Mesenchymal stem cell (in vitro differentiated cells and primary cell): ENCODE measurements around the gene RABGAP1L.

Source experiments
- DNase-seq: peaks from one replicate; pipeline ENCODE4 v3.0.0-alpha.2; 2013
- H2AFZ ChIP-seq: one replicate; pipeline ENCODE4 v1.6.1; 2013; ENCODE audit warnings: low read depth, mild to moderate bottlenecking, control low read depth, inconsistent platforms, low read length, moderate library complexity
- H2AK5ac ChIP-seq: 2 replicates; pipeline ENCODE4 v1.6.1; 2013; ENCODE audit warnings: low read length, moderate library complexity, mild to moderate bottlenecking, inconsistent platforms; ENCODE audit not compliant: severe bottlenecking
- H2BK120ac ChIP-seq: one replicate; pipeline ENCODE4 v1.6.1; 2013; ENCODE audit warnings: low read depth, mild to moderate bottlenecking, inconsistent platforms, low read length, moderate library complexity
- H2BK12ac ChIP-seq, 2 experiments: one replicate each; pipeline ENCODE4 v1.6.1; 2013; ENCODE audit warnings: inconsistent platforms in 2 of 2, low read length in 2 of 2, mild to moderate bottlenecking in 2 of 2, moderate library complexity in 2 of 2, control low read depth in 1 of 2
- H2BK15ac ChIP-seq: one replicate; pipeline ENCODE4 v1.6.1; 2013; ENCODE audit warnings: mild to moderate bottlenecking, low read depth, inconsistent platforms; ENCODE audit not compliant: poor library complexity, severe bottlenecking
- H2BK5ac ChIP-seq: 2 replicates; pipeline ENCODE4 v1.6.1; 2013; ENCODE audit warnings: low read depth, mild to moderate bottlenecking, low read length, control low read depth, inconsistent platforms; ENCODE audit not compliant: poor library complexity, severe bottlenecking
- H3K14ac ChIP-seq, 2 experiments: one replicate each; pipeline ENCODE4 v1.6.1; 2013; ENCODE audit warnings: inconsistent platforms in 2 of 2, low read length in 2 of 2, control low read depth in 1 of 2, mild to moderate bottlenecking in 1 of 2, moderate library complexity in 1 of 2
- H3K18ac ChIP-seq, 2 experiments: one replicate each; pipeline ENCODE4 v1.6.1; 2013; ENCODE audit warnings: inconsistent platforms in 2 of 2, low read length in 2 of 2, control low read depth in 1 of 2, low read depth in 1 of 2, mild to moderate bottlenecking in 1 of 2
- H3K23ac ChIP-seq, 2 experiments: one replicate each; pipeline ENCODE4 v1.6.1; 2013; ENCODE audit warnings: inconsistent platforms in 2 of 2, low read length in 2 of 2, mild to moderate bottlenecking in 2 of 2, moderate library complexity in 2 of 2, control low read depth in 1 of 2
- H3K27ac ChIP-seq: 2 replicates; pipeline ENCODE4 v1.5.1; 2013; ENCODE audit warnings: mild to moderate bottlenecking, moderate library complexity, low read length, control low read depth, inconsistent platforms; ENCODE audit not compliant: poor library complexity, severe bottlenecking
- H3K27me3 ChIP-seq, 2 experiments: 2 replicates each; pipeline versions ENCODE4 v1.6.1 to v1.7.0; 2013; ENCODE audit warnings: low read length in 2 of 2, mild to moderate bottlenecking in 2 of 2, moderate library complexity in 2 of 2, control low read depth in 1 of 2, inconsistent platforms in 1 of 2; ENCODE audit not compliant: control insufficient read depth in 1 of 2, insufficient read depth in 1 of 2
- H3K36me3 ChIP-seq, 2 experiments: 2 replicates each; pipeline versions ENCODE4 v1.6.1 to v1.7.0; 2013; ENCODE audit warnings: low read length in 2 of 2, control low read depth in 1 of 2, inconsistent platforms in 1 of 2, low read depth in 1 of 2, mild to moderate bottlenecking in 1 of 2; ENCODE audit not compliant: insufficient read depth in 2 of 2, control insufficient read depth in 1 of 2
- H3K4ac ChIP-seq, 2 experiments: one replicate each; pipeline ENCODE4 v1.6.1; 2013; ENCODE audit warnings: inconsistent platforms in 2 of 2, low read length in 2 of 2, mild to moderate bottlenecking in 2 of 2, moderate library complexity in 2 of 2, control low read depth in 1 of 2, low read depth in 1 of 2
- H3K4me1 ChIP-seq: 2 replicates; pipeline ENCODE4 v1.6.1; 2013; ENCODE audit warnings: low read depth, low read length, control low read depth; ENCODE audit not compliant: control insufficient read depth, insufficient read depth
- H3K4me2 ChIP-seq: 2 replicates; pipeline ENCODE4 v1.6.1; 2013; ENCODE audit warnings: low read length, mild to moderate bottlenecking, inconsistent platforms; ENCODE audit not compliant: poor library complexity, severe bottlenecking
- H3K4me3 ChIP-seq, 2 experiments: 2 replicates each; pipeline versions ENCODE4 v1.5.1 to v1.7.0; 2013; ENCODE audit warnings: low read length in 2 of 2, mild to moderate bottlenecking in 2 of 2, control low read depth in 1 of 2, low read depth in 1 of 2; ENCODE audit not compliant: insufficient read depth in 1 of 2
- H3K79me1 ChIP-seq: replicated peaks from 2 replicates; pipeline ENCODE4 v1.6.1; 2013; ENCODE audit warnings: mild to moderate bottlenecking, control low read depth, low read length, inconsistent platforms; ENCODE audit not compliant: poor library complexity, severe bottlenecking
- H3K9ac ChIP-seq: 2 replicates; pipeline ENCODE4 v1.7.0; 2013; ENCODE audit warnings: mild to moderate bottlenecking, low read length, moderate library complexity
- H3K9me3 ChIP-seq: 2 replicates; pipeline ENCODE4 v1.7.0; 2013; ENCODE audit warnings: mild to moderate bottlenecking, low read length; ENCODE audit not compliant: control insufficient read depth
- H4K8ac ChIP-seq: one replicate; pipeline ENCODE4 v1.6.1; 2013; ENCODE audit warnings: inconsistent platforms, mild to moderate bottlenecking, low read length, moderate library complexity
- H4K91ac ChIP-seq: one replicate; pipeline ENCODE4 v1.6.1; 2013; ENCODE audit warnings: mild to moderate bottlenecking, low read length, inconsistent platforms
- WGBS: methylation state at CpG from one replicate; pipeline ENCODE4 v1.1.7; 2013; ENCODE audit warnings: mixed read lengths; 5-methylcytosine and 5-hydroxymethylcytosine counted together

Gene RABGAP1L

DNA sequence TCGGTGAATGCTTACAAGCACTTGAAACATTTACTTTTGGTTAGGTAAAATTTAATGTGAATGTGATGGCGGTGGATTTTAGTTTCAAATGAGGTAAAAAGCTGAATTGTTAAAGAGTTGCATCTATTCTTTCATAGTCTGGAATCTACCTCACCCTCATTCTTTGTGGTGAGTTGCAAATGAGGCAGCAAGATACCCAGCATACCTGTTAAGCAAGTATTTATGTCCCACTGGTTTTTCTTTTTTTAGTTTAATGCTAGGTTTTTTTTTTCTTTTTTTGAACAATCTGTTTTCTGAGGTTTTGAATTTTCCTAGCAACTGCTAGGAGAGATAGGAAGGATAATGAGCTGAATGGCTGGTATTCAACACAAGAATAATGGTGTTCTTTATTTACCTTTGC, 712.6 kb downstream of the RABGAP1L start:
- Histone ChIP-seq H3K9ac (no peak overlapping the region), H4K91ac (no peak overlapping the region), H3K36me3 (no peaks in the 10 kb centered on the region), H3K4me3 (no peak overlapping the region), H2BK15ac (no peak overlapping the region), H3K18ac (no peak overlapping the region), H2AFZ (no peak overlapping the region), H3K27ac (no peak overlapping the region), H2BK12ac (no peak overlapping the region), H3K4me1 (peaks cover 4% of the 10 kb centered on the region), H2AK5ac (no peak overlapping the region), H2BK120ac (no peak overlapping the region), H3K4ac (no peak overlapping the region), H3K23ac (no peak overlapping the region), H3K9me3 (no peaks in the 10 kb centered on the region), H3K79me1 (peaks cover 2% of the 10 kb centered on the region), H3K14ac (no peak overlapping the region), H2BK5ac (no peak overlapping the region), H3K4me2 (no peak overlapping the region), H4K8ac (no peak overlapping the region), H3K27me3 (no peaks in the 10 kb centered on the region)
- 37% methylated on average over 2 of the region's 2 CpGs for WGBS
- DNase-seq, result no peak

GRCh38 chr1:174872615-174873058, 713.3 kb downstream of the RABGAP1L start:
- no peak overlapping the region for H3K27ac ChIP-seq
- H3K9me3 ChIP-seq, result no peaks in the 10 kb centered on the region
- H3K4me2 ChIP-seq, result no peak overlapping the region
- no peak overlapping the region for H2BK5ac ChIP-seq
- no peak overlapping the region for H3K4ac ChIP-seq
- no peak overlapping the region for H3K4me3 ChIP-seq
- no peaks in the 10 kb centered on the region for H3K27me3 ChIP-seq
- H2BK120ac ChIP-seq, result no peak overlapping the region
- no peak overlapping the region for H4K91ac ChIP-seq
- H3K4me1 ChIP-seq, result peaks cover 4% of the 10 kb centered on the region
- peaks cover 4% of the 10 kb centered on the region for H3K79me1 ChIP-seq
- no peak overlapping the region for H3K14ac ChIP-seq
- no peak overlapping the region for H2BK12ac ChIP-seq
- H3K9ac ChIP-seq, result no peak overlapping the region
- no peak overlapping the region for H3K18ac ChIP-seq
- H2AFZ ChIP-seq, result no peak overlapping the region
- no peaks in the 10 kb centered on the region for H3K36me3 ChIP-seq
- no peak overlapping the region for H2BK15ac ChIP-seq
- peak; percentile 32 for DNase-seq
- H4K8ac ChIP-seq, result no peak overlapping the region
- 69% methylated on average over 1 of the region's 2 CpGs for WGBS
- H3K23ac ChIP-seq, result no peak overlapping the region
- H2AK5ac ChIP-seq, result no peak overlapping the region

- H2BK12ac ChIP-seq, result no peak overlapping the region
- H4K8ac ChIP-seq, result no peak overlapping the region
- H3K9ac ChIP-seq, result peak overlapping the region; percentile 15
- peaks cover 4% of the 10 kb centered on the region for H3K4me1 ChIP-seq
- no peak overlapping the region for H3K23ac ChIP-seq
- H3K36me3 ChIP-seq, result no peaks in the 10 kb centered on the region
- H3K9me3 ChIP-seq, result no peaks in the 10 kb centered on the region
- no peak overlapping the region for H3K18ac ChIP-seq
- WGBS, result 31% methylated on average over 7 of the region's 11 CpGs
- no peak overlapping the region for H4K91ac ChIP-seq
- no peak overlapping the region for H3K14ac ChIP-seq
- no peak overlapping the region for H3K4ac ChIP-seq
- DNase-seq, result peak; percentile 8
- H2BK120ac ChIP-seq, result no peak overlapping the region
- H3K4me2 ChIP-seq, result no peak overlapping the region
- H2AK5ac ChIP-seq, result no peak overlapping the region
- no peaks in the 10 kb centered on the region for H3K27me3 ChIP-seq
- H2BK15ac ChIP-seq, result no peak overlapping the region
- H3K27ac ChIP-seq, result no peak overlapping the region
- peaks cover 2% of the 10 kb centered on the region for H3K79me1 ChIP-seq
- H2BK5ac ChIP-seq, result no peak overlapping the region
- peak overlapping the region in 1 of 2 experiments; percentile 35 for H3K4me3 ChIP-seq
- H2AFZ ChIP-seq, result peak overlapping the region; percentile 14
Measured at GRCh38 chr1:174874331-174875053, 715.2 kb downstream of the RABGAP1L start.

- no peak overlapping the region for H3K9ac ChIP-seq
- no peak overlapping the region for H3K14ac ChIP-seq
- no peak overlapping the region for H2AK5ac ChIP-seq
- H4K8ac ChIP-seq, result no peak overlapping the region
- no peak overlapping the region for H3K4me3 ChIP-seq
- no peak overlapping the region for H2BK15ac ChIP-seq
- no peak overlapping the region for H3K4ac ChIP-seq
- no peak for DNase-seq
- no peak overlapping the region for H3K23ac ChIP-seq
- 32% methylated on average over 4 of the region's 4 CpGs for WGBS
- H3K18ac ChIP-seq, result no peak overlapping the region
- H2BK12ac ChIP-seq, result no peak overlapping the region
- H3K4me2 ChIP-seq, result no peak overlapping the region
- no peaks in the 10 kb centered on the region for H3K27me3 ChIP-seq
- no peaks in the 10 kb centered on the region for H3K36me3 ChIP-seq
- H4K91ac ChIP-seq, result no peak overlapping the region
- peaks cover 4% of the 10 kb centered on the region for H3K4me1 ChIP-seq
- H2BK5ac ChIP-seq, result no peak overlapping the region
- H2AFZ ChIP-seq, result no peak overlapping the region
- H2BK120ac ChIP-seq, result no peak overlapping the region
- no peak overlapping the region for H3K27ac ChIP-seq
- peaks cover 2% of the 10 kb centered on the region for H3K79me1 ChIP-seq
- no peaks in the 10 kb centered on the region for H3K9me3 ChIP-seq
Measured at GRCh38 chr1:174875306-174875705, 716.0 kb downstream of the RABGAP1L start.
